Neural cell (in vitro differentiated cells): Measurements from ENCODE around the gene SFXN2. TPM values are rescaled to one million over a fixed set of nuclear protein-coding genes. Genes with fewer than 3 reads are reported as not detected.

Source experiments
- H2AFZ ChIP-seq: fragments of 200-600, 300-800 bp; sonication (generic), shearing (Covaris generic); 2 replicates; pipeline ENCODE4 v1.6.0; 2014; ENCODE audit warnings: low read depth, mild to moderate bottlenecking, antibody characterized with exemption, low read length, moderate library complexity
- H3F3A ChIP-seq: fragments of 200-600 bp; shearing (Covaris generic); 2 replicates; pipeline ENCODE4 v1.6.1; 2016; ENCODE audit warnings: mild to moderate bottlenecking, moderate library complexity, mixed read lengths, antibody characterized with exemption, low read length; ENCODE audit not compliant: insufficient read depth, poor library complexity, severe bottlenecking
- H3K27ac ChIP-seq: fragments of 200-600, 300-800 bp; sonication (generic), shearing (Covaris generic); 2 replicates; pipeline ENCODE4 v1.5.1; 2014; ENCODE audit warnings: mild to moderate bottlenecking, low read length, moderate library complexity
- H3K27me3 ChIP-seq: fragments of 300-800, 200-600 bp; sonication (generic), shearing (Covaris generic); 2 replicates; pipeline ENCODE4 v1.6.0; 2014; ENCODE audit warnings: mild to moderate bottlenecking, low read depth, low read length, moderate library complexity; ENCODE audit not compliant: insufficient read depth
- H3K36me3 ChIP-seq: fragments of 300-800, 200-600 bp; sonication (generic), shearing (Covaris generic); 2 replicates; pipeline ENCODE4 v1.5.1; 2014; ENCODE audit warnings: mild to moderate bottlenecking, antibody characterized with exemption, low read length, moderate library complexity; ENCODE audit not compliant: insufficient read depth
- H3K4me2 ChIP-seq: fragments of 300-800, 200-600 bp; sonication (generic), shearing (Covaris generic); 2 replicates; pipeline ENCODE4 v1.6.0; 2014; ENCODE audit warnings: mild to moderate bottlenecking, low read length
- H3K4me3 ChIP-seq: fragments of 300-800, 200-600 bp; sonication (generic), shearing (Covaris generic); 2 replicates; pipeline ENCODE4 v1.5.1; 2014; ENCODE audit warnings: mild to moderate bottlenecking, low read length, moderate library complexity
- H3K79me2 ChIP-seq: fragments of 200-600 bp; shearing (Covaris generic); replicated peaks from 2 replicates; pipeline ENCODE4 v1.6.0; 2014; ENCODE audit warnings: mild to moderate bottlenecking, low read length, moderate library complexity; ENCODE audit not compliant: insufficient read depth
- H3K9ac ChIP-seq: fragments of 300-800, 200-600 bp; sonication (generic), shearing (Covaris generic); 2 replicates; pipeline ENCODE4 v1.6.1; 2016; ENCODE audit warnings: mild to moderate bottlenecking, low read length, mixed read lengths
- H3K9me2 ChIP-seq: fragments of 200-600 bp; shearing (Covaris generic); 2 replicates; pipeline ENCODE4 v1.6.1; 2016; ENCODE audit warnings: mild to moderate bottlenecking, low read length, mixed read lengths; ENCODE audit not compliant: insufficient read depth
- H3K9me3 ChIP-seq: fragments of 200-600, 300-800 bp; sonication (generic), shearing (Covaris generic); 2 replicates; pipeline ENCODE4 v1.6.1; 2016; ENCODE audit warnings: mild to moderate bottlenecking, mixed run types, low read length, moderate library complexity, mixed read lengths
- H4K20me1 ChIP-seq: fragments of 200-600 bp; shearing (Covaris generic); 2 replicates; pipeline ENCODE4 v1.6.1; 2016; ENCODE audit warnings: mild to moderate bottlenecking, mixed run types; ENCODE audit not compliant: insufficient read depth
- EP300 ChIP-seq: fragments of 450-650 bp; conservative IDR thresholded peaks from 2 replicates; pipeline ENCODE4 v1.6.1; 2014; ENCODE audit warnings: antibody characterized with exemption, mild to moderate bottlenecking, moderate library complexity; ENCODE audit not compliant: poor library complexity, severe bottlenecking
- EZH2 ChIP-seq: fragments of 200-600, 300-800 bp; shearing (Covaris generic), sonication (generic); IDR thresholded peaks from 2 replicates; pipeline ENCODE4 v1.6.1; 2014; ENCODE audit warnings: antibody characterized with exemption, low read length, borderline replicate concordance, mild to moderate bottlenecking; ENCODE audit not compliant: insufficient read depth, poor library complexity, severe bottlenecking
- MXI1 ChIP-seq: fragments of 450-650 bp; conservative IDR thresholded peaks from 2 replicates; pipeline ENCODE4 v1.6.1; 2014; ENCODE audit warnings: antibody characterized with exemption, mild to moderate bottlenecking; ENCODE audit not compliant: poor library complexity, severe bottlenecking
- POLR2AphosphoS5 ChIP-seq: IDR thresholded peaks from 2 replicates; pipeline ENCODE4 v1.6.1; 2012
- RAD21 ChIP-seq: fragments of 450-650 bp; conservative IDR thresholded peaks from 2 replicates; pipeline ENCODE4 v1.6.1; 2014; ENCODE audit warnings: antibody characterized with exemption, mild to moderate bottlenecking, moderate library complexity
- SMC3 ChIP-seq: fragments of 450-650 bp; conservative IDR thresholded peaks from 2 replicates; pipeline ENCODE4 v1.6.1; 2014; ENCODE audit warnings: antibody characterized with exemption, mild to moderate bottlenecking, moderate library complexity; ENCODE audit not compliant: poor library complexity
- TAF1 ChIP-seq: IDR thresholded peaks from 2 replicates; pipeline ENCODE4 v1.6.1; 2012; ENCODE audit warnings: low read depth
- polyA plus RNA-seq: library from polyadenylated mRNA; depleted of rRNA; stranded (reverse); fragments of >200 nt; gene quantifications from 2 replicates; pipeline ENCODE4 v1.2.3, GENCODE V29; 2014
- TF ChIP-seq, protein P1 (sequence below): fragments of 450-650 bp; IDR thresholded peaks from 2 replicates; pipeline ENCODE4 v1.5.1; 2014; ENCODE audit warnings: antibody characterized with exemption, mild to moderate bottlenecking, moderate library complexity; ENCODE audit not compliant: poor library complexity, severe bottlenecking
- TF ChIP-seq, protein P2 (sequence below): IDR thresholded peaks from 2 replicates; pipeline ENCODE4 v1.6.1; 2012; ENCODE audit warnings: borderline replicate concordance

The SFXN2 gene
- polyA plus RNA-seq, 1 donor from 2014 or later, result 16.0 TPM

DNA sequence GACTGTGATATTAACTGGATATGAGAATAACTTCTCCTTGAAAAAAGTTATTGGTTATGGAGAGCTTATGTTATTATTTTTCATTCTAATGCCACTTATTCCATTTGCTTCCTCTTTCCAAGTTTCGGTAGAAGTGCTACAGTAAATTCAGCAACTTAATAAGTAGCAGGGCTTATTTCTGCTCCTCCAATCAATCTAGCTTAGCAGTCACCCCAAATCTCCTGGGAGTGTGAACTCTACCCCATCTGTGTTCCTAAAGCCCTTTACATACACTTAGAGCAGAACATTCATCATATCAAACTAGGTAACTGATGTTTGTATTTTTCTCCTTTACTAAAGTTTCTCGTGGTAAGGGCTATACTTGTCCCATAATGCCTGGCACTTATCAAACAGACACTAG lies 8.9 kb upstream of the SFXN2 start:
- Histone ChIP-seq H3K27ac (no peak overlapping the region), H4K20me1 (no peaks in the 10 kb centered on the region), H3K79me2 (peaks cover 46% of the 10 kb centered on the region), H3F3A (no peaks in the 10 kb centered on the region), H3K9me3 (no peaks in the 10 kb centered on the region), H3K27me3 (no peaks in the 10 kb centered on the region), H2AFZ (no peak overlapping the region), H3K9ac (no peak overlapping the region), H3K9me2 (no peaks in the 10 kb centered on the region), H3K36me3 (no peaks in the 10 kb centered on the region), H3K4me3 (no peak overlapping the region), H3K4me2 (no peak overlapping the region)
- TF ChIP-seq POLR2AphosphoS5, result no peak
- no peak for TF ChIP-seq TAF1
- no peak for TF ChIP-seq SMC3
- TF ChIP-seq EZH2, result no peak
- no peak for TF ChIP-seq EP300
- TF ChIP-seq, protein P1, sequence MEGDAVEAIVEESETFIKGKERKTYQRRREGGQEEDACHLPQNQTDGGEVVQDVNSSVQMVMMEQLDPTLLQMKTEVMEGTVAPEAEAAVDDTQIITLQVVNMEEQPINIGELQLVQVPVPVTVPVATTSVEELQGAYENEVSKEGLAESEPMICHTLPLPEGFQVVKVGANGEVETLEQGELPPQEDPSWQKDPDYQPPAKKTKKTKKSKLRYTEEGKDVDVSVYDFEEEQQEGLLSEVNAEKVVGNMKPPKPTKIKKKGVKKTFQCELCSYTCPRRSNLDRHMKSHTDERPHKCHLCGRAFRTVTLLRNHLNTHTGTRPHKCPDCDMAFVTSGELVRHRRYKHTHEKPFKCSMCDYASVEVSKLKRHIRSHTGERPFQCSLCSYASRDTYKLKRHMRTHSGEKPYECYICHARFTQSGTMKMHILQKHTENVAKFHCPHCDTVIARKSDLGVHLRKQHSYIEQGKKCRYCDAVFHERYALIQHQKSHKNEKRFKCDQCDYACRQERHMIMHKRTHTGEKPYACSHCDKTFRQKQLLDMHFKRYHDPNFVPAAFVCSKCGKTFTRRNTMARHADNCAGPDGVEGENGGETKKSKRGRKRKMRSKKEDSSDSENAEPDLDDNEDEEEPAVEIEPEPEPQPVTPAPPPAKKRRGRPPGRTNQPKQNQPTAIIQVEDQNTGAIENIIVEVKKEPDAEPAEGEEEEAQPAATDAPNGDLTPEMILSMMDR, result no peak
- TF ChIP-seq, protein P2, sequence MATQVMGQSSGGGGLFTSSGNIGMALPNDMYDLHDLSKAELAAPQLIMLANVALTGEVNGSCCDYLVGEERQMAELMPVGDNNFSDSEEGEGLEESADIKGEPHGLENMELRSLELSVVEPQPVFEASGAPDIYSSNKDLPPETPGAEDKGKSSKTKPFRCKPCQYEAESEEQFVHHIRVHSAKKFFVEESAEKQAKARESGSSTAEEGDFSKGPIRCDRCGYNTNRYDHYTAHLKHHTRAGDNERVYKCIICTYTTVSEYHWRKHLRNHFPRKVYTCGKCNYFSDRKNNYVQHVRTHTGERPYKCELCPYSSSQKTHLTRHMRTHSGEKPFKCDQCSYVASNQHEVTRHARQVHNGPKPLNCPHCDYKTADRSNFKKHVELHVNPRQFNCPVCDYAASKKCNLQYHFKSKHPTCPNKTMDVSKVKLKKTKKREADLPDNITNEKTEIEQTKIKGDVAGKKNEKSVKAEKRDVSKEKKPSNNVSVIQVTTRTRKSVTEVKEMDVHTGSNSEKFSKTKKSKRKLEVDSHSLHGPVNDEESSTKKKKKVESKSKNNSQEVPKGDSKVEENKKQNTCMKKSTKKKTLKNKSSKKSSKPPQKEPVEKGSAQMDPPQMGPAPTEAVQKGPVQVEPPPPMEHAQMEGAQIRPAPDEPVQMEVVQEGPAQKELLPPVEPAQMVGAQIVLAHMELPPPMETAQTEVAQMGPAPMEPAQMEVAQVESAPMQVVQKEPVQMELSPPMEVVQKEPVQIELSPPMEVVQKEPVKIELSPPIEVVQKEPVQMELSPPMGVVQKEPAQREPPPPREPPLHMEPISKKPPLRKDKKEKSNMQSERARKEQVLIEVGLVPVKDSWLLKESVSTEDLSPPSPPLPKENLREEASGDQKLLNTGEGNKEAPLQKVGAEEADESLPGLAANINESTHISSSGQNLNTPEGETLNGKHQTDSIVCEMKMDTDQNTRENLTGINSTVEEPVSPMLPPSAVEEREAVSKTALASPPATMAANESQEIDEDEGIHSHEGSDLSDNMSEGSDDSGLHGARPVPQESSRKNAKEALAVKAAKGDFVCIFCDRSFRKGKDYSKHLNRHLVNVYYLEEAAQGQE, result no peak
- no peak for TF ChIP-seq RAD21
- no peak for TF ChIP-seq MXI1

DNA sequence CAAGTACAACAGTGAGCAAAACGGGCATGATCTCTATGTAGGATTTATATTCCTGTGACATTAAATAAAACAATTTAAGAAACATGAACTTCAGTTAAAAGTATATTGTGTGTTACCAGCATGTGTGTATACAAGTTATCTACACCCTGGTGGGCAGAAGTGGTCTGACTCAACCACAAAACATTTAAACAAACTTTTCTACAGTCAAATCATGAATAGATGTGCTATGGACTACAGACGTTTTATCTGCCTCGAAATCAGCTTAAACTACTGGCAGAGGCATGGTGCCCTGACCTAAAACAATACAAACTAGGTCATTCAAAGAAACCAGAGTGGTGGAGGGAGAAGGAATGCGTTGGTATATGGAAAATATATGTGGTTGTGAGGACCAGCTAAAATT lies 3.8 kb upstream of the SFXN2 start:
- no peak for TF ChIP-seq POLR2AphosphoS5
- TF ChIP-seq, protein P1, result no peak
- no peak for TF ChIP-seq EZH2
- TF ChIP-seq RAD21, result no peak
- no peak for TF ChIP-seq EP300
- no peak for TF ChIP-seq SMC3
- no peak for TF ChIP-seq TAF1
- TF ChIP-seq, protein P2, result no peak
- no peak for TF ChIP-seq MXI1
- Histone ChIP-seq H3K9ac (no peak overlapping the region), H3K36me3 (no peaks in the 10 kb centered on the region), H3F3A (peaks cover 3% of the 10 kb centered on the region), H3K4me3 (no peak overlapping the region), H3K9me3 (no peaks in the 10 kb centered on the region), H4K20me1 (no peaks in the 10 kb centered on the region), H3K9me2 (no peaks in the 10 kb centered on the region), H3K4me2 (no peak overlapping the region), H3K27me3 (no peaks in the 10 kb centered on the region), H2AFZ (no peak overlapping the region), H3K79me2 (peaks cover 72% of the 10 kb centered on the region), H3K27ac (no peak overlapping the region)
